Activated gamma-delta T cell (primary cell): ENCODE results near the gene SACS.

ENCODE experiments used
- DNase-seq: peaks from one replicate; lab custom pipeline; 2025; lab: John Stamatoyannopoulos, UW

Gene SACS

DNA sequence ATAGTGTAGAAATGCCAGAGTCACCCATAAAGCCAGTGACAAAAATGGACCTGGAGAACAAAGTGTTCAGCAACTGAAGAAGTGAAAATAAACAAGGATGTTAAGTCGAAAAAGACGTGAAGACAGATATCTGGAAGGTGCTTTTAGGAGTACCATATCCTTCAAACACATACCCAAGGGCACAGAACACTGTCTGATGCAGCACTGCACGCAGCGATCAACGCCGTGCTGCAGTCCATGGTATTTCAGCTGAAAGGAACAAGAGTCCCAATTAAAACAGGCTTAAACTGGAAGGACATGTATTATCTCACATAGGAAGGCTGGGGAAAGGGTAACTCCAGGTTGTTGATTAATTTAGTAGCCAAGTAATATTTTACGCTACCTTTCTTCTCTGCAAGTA is 144.5 kb downstream of the SACS start:
- DNase-seq, result no peak

DNA sequence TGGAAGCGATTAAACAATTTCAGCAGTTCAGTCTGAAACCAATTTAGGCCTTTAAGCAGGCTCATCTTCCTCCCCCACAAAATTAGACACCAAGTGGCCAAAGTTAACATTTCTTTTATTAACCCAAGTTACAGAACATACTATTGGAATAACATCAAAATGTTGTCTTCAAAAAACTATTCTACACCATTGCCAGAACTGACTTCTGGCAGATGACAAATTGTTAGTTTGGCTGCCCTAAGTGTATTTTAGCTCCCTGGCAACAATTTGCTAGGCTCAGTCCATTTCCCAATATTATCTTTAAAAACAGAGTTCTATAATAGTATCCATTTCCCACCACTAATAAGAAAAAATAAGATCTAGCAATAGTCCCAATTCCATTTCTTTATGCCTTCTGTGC is 144.9 kb downstream of the SACS start:
- no peak for DNase-seq

DNA sequence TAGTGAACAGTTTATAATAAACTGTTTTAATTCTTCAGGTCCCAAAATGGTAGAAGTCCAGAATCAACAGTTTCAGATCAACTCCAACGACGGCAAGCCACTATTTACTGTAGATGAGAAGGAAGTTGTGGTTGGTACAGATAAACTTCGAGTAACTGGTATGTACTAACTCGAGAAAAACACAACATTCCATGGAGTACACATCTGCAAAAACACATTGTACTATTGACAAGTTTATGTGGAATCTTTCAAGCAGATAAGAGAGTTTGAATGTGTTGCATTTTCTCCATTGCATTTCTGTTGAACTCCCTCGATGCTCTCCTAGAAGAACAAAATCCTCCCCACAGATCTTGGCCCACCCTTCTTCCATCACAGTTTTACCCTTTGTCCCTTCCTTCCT is 154.2 kb downstream of the SACS start:
- no peak for DNase-seq
